ENCODE data around the gene MAP2K2.

MAP2K2 gene

GRCh38 chr19:4059891-4060620, 63.9 kb downstream of the MAP2K2 start:
- DNase-seq: no peak

- DNase-seq: no peak
These were observed 64.5 kb downstream of the MAP2K2 start for GRCh38 chr19:4059453-4059871.

DNA sequence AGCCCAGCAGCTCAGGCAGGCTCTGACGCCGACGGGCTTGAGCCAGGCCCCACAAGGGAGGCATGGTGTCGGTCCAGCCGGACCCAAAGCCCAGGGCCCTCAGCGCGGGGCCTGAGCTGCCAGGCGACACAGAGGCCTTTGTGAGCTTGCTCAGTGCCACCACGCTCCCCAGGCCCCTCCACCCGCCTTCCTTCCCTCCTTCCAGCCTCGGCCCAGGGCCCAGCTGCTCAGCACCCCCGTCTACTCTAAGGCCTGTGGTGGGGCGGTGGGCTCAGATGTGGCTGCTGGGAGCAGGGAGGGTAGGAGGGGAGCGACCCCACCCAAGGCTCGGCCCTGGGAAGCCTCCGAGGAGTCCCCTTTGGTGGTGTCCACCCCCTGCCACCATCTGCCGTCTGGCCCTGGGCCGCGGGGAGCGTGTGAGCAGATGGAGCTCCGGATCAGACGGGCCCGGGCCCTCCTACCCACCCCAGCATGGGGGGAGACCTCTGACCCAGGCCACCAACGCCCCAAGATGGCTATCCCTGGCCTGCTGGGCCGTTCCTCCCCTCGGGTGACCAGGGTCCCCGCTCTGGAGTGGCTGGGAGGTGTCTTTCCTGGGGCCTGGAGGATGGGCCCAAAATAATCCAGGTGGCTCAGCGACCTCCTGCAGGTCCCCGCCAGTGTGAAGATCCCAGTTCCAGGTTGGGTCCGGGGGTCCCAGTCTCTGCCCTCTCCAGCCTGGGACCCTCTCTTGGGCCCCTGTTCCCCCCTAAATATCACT, 65.0 kb downstream of the MAP2K2 start:
- DNase-seq: no peak

- no peak for DNase-seq
These were observed 65.8 kb downstream of the MAP2K2 start for GRCh38 chr19:4057931-4058692.

DNA sequence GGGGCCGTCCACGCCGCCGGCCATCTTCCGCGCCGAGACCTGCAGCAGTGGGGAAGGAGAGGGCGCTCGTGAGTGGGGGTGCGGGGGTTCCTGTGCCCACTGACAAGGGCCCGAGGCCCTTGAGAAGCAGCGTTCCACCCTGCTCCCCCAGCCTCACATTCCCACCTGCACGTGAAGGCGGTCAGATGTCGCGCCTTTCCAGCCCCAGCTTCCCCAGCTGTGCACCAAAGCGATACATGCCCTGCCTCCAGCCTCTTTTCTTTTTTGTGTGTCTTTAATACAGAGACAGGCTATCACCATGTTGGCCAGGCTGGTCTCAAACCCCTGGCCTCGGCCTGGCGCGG, 68.7 kb downstream of the MAP2K2 start:
- DNase-seq: no peak

DNA sequence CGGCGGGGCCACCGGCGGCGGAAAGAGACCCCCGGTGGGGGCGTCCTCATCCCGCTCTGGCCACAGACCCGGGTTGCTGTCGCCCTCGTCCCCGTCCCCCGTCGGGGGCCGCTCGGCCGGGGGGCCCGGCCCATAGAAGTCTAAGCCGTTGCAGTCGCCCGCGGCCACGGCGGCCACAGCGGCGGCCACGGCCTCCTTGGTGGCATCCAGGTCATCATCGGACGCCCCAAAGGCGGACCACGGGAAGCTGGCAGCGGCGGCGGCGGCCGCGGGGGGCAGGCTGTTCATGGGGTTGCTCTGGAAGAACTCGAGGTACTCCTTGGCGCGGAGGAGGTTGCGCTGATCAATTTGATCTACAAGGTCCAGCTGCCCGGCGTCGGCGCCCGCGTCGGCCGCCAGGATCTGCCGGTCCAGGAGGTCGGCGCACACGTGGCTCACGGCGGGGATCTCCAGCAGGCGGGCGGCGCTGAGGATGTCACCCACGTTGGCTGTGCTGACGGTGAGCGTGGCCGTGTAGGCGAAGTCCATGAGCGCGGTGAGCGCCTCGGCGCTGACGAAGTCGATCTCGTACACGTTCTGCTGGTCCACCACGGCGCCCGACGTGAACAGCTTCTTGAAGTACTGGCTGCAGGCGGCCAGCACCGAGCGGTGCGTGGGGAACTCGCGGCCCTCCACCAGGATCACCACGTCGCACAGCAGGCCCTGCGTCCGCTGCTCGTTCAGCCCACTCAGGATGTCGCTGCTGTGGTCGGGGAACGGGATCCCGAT, 69.3 kb downstream of the MAP2K2 start:
- DNase-seq: no peak

GRCh38 chr19:4053423-4054324, 70.2 kb downstream of the MAP2K2 start:
- no peak for DNase-seq

DNA sequence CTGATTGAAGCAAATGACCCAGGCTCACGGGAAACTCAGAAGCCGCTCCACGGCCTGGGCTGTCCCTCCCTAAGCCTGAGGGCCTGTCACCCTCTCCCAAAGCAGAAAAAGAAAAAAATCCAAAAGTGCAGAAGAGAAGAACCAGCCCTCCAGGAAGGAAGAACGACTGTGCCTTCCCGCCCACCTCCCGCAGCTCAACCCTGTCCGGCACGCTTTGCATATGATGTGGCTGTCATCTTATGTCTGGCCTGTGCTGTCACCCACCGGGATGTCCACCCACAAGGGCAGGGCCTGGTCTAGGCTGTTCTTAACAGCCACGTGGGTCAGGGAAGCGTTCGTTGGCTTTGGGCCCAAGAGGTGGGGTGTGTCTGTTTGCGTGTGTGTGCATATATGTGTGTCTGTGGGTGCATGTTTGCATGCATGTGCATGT, 70.9 kb downstream of the MAP2K2 start:
- DNase-seq: no peak

DNA sequence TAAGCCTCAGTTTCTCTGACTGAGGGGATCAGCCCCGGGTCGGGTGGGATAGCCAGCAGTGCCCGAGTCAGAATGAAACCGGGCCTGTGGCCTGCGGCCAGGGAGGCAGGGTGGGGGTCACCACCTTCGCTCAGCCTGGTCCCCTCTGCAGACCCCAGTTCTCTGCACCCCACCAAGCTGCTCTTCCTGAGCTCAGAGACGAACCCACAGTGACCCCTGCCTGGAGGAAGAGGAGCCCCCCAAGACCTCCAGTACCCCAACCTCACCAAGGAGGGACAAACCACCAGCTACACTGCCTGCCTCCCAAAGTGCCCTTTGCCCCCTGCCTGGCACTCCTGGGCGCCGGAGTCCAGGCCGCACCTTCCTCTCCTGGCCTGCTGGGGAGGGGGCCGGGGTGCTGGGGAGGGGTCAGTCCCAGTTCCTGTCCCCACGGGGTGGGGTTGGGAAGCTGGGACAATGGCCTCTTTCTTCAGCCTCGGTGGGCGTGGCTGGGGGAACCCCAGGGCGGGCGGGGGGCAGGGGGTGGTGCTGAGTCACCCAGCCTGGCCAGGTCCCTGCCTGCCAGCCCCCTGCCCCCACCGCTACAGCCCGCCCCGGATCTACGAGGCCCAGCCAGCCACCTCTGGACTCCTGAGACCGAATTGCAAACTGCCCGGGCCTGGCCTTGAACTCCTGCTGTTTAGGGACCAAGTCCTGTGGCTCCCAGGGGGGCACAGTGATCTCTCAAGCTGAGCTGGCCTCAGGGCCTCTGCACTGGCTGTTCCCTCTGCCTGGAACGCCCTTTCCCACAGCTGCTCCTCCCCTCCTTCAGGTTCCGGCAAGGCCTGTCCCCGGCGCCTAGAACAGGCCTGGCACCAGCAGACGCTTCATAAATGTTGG, 71.6 kb downstream of the MAP2K2 start:
- no peak for DNase-seq

- DNase-seq: no peak
These were observed 72.5 kb downstream of the MAP2K2 start for GRCh38 chr19:4051175-4052101.

DNA sequence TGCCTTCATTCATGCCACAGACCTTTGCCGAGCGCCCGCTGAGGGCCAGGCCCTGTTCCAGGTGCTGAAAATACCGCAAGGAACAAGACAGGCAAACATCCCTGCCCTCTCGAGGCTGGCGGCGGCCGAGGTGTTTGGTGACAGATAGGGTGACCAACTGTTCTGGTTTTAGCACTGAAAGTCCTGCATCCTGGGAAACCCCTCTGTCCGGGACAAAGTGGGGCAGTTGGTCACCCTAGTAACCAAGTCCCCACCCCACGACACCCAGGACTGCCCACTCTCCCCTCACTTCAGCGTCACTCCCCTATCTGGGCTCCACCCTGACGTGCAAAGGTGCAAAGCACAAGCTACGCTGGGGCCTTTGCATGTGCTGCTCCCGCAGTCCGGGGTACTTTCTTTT, 74.5 kb downstream of the MAP2K2 start:
- DNase-seq: no peak

GRCh38 chr19:4046946-4047683, 76.8 kb downstream of the MAP2K2 start:
- DNase-seq: no peak

GRCh38 chr19:4046362-4046691, 77.6 kb downstream of the MAP2K2 start:
- no peak for DNase-seq

DNA sequence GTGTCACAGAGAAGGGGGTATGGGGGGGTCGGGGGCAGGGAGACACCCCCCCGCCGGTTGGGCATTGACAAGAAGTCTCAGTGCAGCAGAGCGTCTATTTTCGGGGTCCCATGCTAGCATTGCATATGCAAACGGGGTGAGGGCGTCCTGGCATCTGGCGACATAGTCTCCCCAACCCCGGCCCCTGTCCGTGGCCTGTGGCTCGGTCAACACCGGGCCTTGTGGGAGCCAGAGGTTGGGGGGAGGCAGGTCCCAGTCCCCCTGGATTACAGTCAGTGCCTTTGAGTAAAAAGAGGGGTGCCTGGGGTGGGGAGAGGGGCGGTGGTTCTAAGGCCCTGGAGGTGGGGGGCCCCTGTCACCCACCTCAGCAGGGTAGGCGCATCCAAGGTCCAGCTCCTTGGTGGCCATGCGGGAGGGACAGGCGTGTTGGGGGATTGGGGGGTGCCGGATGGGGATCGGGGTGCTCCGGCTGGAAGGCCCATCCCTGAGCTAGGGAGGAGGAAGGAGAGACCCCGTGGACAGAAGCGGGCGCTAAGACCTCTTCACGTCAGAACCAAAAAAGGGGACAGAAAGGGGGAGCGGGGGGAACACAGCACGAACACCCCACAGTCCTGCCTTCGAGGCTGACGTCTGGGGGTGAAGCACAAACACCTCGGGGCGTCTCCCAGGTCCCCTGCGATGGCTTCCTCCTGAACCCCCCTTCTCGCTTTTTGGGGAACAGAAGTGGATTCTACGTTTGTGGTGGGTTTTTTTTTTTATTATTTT, 78.1 kb downstream of the MAP2K2 start:
- DNase-seq: no peak

- DNase-seq: no peak
These were observed 78.9 kb downstream of the MAP2K2 start for GRCh38 chr19:4044990-4045465.

- DNase-seq: no peak
These were observed 79.8 kb downstream of the MAP2K2 start for GRCh38 chr19:4043966-4044715.

- no peak for DNase-seq
These were observed 80.5 kb downstream of the MAP2K2 start for GRCh38 chr19:4043401-4043800.

- no peak for DNase-seq
These were observed 81.2 kb downstream of the MAP2K2 start for GRCh38 chr19:4042731-4043082.

All from NCI-H1092 treated with DMSO at 0.1 percent for 48 hours (cell line).